ENCODE data around the gene OPHN1.
A peak's percentile ranks its signal among the peaks of the same experiment; 100 is the strongest.

OPHN1 gene

GRCh38 chrX:68185161-68185560 is 248.1 kb downstream of the OPHN1 start:
- H3F3A ChIP-seq (ENCODE audit: control insufficient read depth, insufficient read depth), result no peaks in the 10 kb centered on the region
- H3K9me3 ChIP-seq (ENCODE audit: control insufficient read depth, insufficient read depth, low read length), result no peaks in the 10 kb centered on the region
- no peak overlapping the region for H3K4me3 ChIP-seq (ENCODE audit: low read length)
- no peaks in the 10 kb centered on the region for H3K4me1 ChIP-seq (ENCODE audit: control insufficient read depth, low read length)
- no peaks in the 10 kb centered on the region for H3K9me2 ChIP-seq (replicated peaks; ENCODE audit: control insufficient read depth, low read length)
- H3K79me2 ChIP-seq (ENCODE audit: control insufficient read depth, low read length), result no peaks in the 10 kb centered on the region
- TF ChIP-seq CTCF (IDR thresholded peaks at IDR 0.05; ENCODE audit: low read depth, low read length, poor library complexity, severe bottlenecking) (no peak), EZH2phosphoT487 (IDR thresholded peaks at IDR 0.05; ENCODE audit: borderline replicate concordance, low read length) (no peak)
- H3K27ac ChIP-seq (ENCODE audit: low read depth, low read length), result no peak overlapping the region
- no peaks in the 10 kb centered on the region for H3K36me3 ChIP-seq (ENCODE audit: control insufficient read depth, low read length)
- no peaks in the 10 kb centered on the region for H4K20me1 ChIP-seq (ENCODE audit: control insufficient read depth, insufficient read depth, low read depth, low read length)
- no peaks in the 10 kb centered on the region for H3K27me3 ChIP-seq (ENCODE audit: control insufficient read depth, low read length)
- no peak overlapping the region for H3K4me2 ChIP-seq (ENCODE audit: low read length)

GRCh38 chrX:68183612-68184214 is 249.6 kb downstream of the OPHN1 start:
- H3K9me2 ChIP-seq (replicated peaks; ENCODE audit: control insufficient read depth, low read length), result no peaks in the 10 kb centered on the region
- no peaks in the 10 kb centered on the region for H3F3A ChIP-seq (ENCODE audit: control insufficient read depth, insufficient read depth)
- no peaks in the 10 kb centered on the region for H3K79me2 ChIP-seq (ENCODE audit: control insufficient read depth, low read length)
- H3K4me2 ChIP-seq (ENCODE audit: low read length), result no peak overlapping the region
- TF ChIP-seq EZH2phosphoT487 (IDR thresholded peaks at IDR 0.05; ENCODE audit: borderline replicate concordance, low read length) (no peak), CTCF (IDR thresholded peaks at IDR 0.05; ENCODE audit: low read depth, low read length, poor library complexity, severe bottlenecking) (peak; percentile 17)
- H4K20me1 ChIP-seq (ENCODE audit: control insufficient read depth, insufficient read depth, low read depth, low read length), result no peaks in the 10 kb centered on the region
- H3K27me3 ChIP-seq (ENCODE audit: control insufficient read depth, low read length), result no peaks in the 10 kb centered on the region
- H3K4me3 ChIP-seq (ENCODE audit: low read length), result no peak overlapping the region
- H3K27ac ChIP-seq (ENCODE audit: low read depth, low read length), result no peak overlapping the region
- H3K9me3 ChIP-seq (ENCODE audit: control insufficient read depth, insufficient read depth, low read length), result no peaks in the 10 kb centered on the region
- H3K4me1 ChIP-seq (ENCODE audit: control insufficient read depth, low read length), result no peaks in the 10 kb centered on the region
- H3K36me3 ChIP-seq (ENCODE audit: control insufficient read depth, low read length), result no peaks in the 10 kb centered on the region

- H3K36me3 ChIP-seq (ENCODE audit: control insufficient read depth, low read length), result no peaks in the 10 kb centered on the region
- H3F3A ChIP-seq (ENCODE audit: control insufficient read depth, insufficient read depth), result no peaks in the 10 kb centered on the region
- H3K4me2 ChIP-seq (ENCODE audit: low read length), result no peak overlapping the region
- H3K79me2 ChIP-seq (ENCODE audit: control insufficient read depth, low read length), result no peaks in the 10 kb centered on the region
- no peak overlapping the region for H3K4me3 ChIP-seq (ENCODE audit: low read length)
- H3K9me3 ChIP-seq (ENCODE audit: control insufficient read depth, insufficient read depth, low read length), result no peaks in the 10 kb centered on the region
- H3K9me2 ChIP-seq (replicated peaks; ENCODE audit: control insufficient read depth, low read length), result no peaks in the 10 kb centered on the region
- H3K4me1 ChIP-seq (ENCODE audit: control insufficient read depth, low read length), result no peaks in the 10 kb centered on the region
- no peak for TF ChIP-seq EZH2phosphoT487 (IDR thresholded peaks at IDR 0.05; ENCODE audit: borderline replicate concordance, low read length)
- TF ChIP-seq CTCF (IDR thresholded peaks at IDR 0.05; ENCODE audit: low read depth, low read length, poor library complexity, severe bottlenecking), result no peak
- H3K27me3 ChIP-seq (ENCODE audit: control insufficient read depth, low read length), result no peaks in the 10 kb centered on the region
- H3K27ac ChIP-seq (ENCODE audit: low read depth, low read length), result no peak overlapping the region
- H4K20me1 ChIP-seq (ENCODE audit: control insufficient read depth, insufficient read depth, low read depth, low read length), result no peaks in the 10 kb centered on the region
Measured at GRCh38 chrX:68180579-68180978, 252.7 kb downstream of the OPHN1 start.

Data from DOHH2 (cell line).